Activated CD4-positive, alpha-beta T cell treated with anti-CD3 and anti-CD28 coated beads, Interleukin-2, amount 50 U/mL, for 1 hour (primary cell): ENCODE data around the gene C1QTNF1.

Experiments used
- DNase-seq: peaks from one replicate; pipeline ENCODE4 v3.0.0-alpha.2; 2020

Gene C1QTNF1

DNA sequence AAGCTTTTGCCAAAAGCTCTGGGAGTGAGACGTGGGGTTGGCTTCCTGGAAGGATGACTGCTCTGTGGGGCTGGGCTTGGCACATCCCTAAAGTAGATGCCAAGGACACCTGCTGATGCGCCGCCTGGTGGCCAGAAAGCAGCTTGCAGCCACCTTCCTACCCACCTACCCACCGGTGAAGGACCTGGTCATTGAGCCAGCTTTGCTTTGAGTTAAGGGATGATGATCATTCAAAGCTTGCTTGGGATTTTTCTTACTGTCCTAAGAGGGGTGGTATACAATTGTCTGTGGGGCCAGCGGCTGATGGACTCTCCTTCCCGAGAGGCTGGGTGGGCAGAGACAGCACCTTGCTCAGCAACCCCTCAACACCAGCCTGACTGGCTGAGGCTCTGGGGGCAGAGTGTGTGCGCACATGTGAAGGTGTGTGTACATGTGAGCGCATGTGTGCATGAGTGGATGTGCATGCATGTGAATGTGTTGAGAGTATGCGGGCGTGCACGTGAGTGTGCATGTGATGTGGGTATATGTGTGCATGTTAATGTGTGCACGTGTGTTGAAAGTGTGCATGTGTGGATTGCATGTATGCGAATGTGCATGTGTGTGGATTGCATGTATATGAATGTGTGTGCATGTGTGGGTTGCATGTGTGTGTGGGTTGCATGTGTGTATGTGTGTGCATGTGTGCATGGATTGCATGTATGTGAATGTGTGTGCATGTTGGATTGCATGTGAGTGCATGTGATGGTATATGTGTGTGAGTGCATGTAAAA lies 18.6 kb downstream of the C1QTNF1 start:
- peak; percentile 70 for DNase-seq

DNA sequence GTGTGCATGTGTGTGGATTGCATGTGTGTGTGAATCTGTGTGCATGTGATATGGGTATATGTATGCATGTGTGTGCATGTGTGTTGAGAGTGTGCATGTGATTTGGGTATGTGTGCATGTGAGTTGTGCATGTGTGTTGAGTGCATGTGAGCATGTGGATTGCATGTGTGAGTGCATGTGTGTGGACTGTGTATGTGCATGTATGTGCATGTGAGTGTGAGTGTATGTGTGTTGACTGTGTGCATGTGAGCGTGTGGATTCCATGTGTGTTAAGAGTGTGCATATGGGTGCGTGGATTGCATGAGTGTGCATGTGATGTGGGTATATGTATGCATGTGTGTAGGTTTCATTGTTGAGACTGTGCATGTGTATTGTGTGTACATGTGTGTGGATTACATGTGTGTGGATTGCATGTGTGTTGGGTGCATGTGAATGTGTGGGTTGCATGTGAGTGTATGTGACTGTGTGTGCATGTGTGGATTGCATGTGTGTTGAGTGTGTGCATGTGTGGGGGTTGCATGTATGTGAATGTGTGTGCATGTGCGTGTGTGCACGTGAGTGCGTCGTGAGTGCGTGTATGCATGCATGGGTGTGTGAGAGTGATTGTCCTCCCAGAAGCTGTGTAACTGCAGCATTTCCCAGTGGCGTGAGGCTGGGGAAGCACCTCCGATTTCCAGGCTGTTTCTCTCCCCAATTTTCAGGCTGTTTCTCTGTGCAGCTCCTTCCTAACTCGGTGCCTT lies 19.4 kb downstream of the C1QTNF1 start:
- no peak for DNase-seq

DNA sequence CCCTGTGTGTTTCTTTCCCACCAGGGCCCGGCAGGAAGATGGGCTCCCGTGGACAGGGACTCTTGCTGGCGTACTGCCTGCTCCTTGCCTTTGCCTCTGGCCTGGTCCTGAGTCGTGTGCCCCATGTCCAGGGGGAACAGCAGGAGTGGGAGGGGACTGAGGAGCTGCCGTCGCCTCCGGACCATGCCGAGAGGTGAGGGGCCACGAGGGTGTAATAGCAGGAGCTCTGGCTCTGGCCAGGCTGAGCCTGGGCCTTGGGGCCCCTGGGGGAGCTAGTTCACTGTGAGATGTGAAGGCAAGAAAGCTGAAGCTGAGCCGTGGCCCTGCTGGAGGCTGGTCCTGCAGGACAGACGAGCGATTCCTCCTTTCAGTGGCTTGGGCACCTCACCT lies 20.0 kb downstream of the C1QTNF1 start:
- DNase-seq: no peak

DNA sequence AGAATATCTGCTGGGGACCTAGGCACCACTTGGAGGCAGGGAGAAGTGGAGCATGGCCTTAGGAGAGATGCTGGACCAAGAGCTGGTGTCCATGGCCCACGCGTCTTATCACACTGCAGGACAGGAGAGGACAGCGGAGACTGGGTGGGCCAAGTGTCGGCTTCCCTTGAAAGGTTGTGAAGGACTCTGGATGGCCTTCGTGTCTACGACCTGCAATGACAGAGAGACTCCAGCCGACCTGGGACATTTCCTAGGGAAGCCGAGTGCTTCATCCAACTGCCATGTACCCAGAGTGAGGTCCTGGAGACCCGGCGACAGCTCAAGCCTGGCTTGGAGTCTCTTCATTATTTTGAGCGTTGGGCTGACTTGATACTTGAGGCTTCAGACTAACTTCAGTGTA lies 20.5 kb downstream of the C1QTNF1 start:
- no peak for DNase-seq

- DNase-seq: no peak
Observed at GRCh38 chr17:79045001-79045729, 21.2 kb downstream of the C1QTNF1 start.

DNA sequence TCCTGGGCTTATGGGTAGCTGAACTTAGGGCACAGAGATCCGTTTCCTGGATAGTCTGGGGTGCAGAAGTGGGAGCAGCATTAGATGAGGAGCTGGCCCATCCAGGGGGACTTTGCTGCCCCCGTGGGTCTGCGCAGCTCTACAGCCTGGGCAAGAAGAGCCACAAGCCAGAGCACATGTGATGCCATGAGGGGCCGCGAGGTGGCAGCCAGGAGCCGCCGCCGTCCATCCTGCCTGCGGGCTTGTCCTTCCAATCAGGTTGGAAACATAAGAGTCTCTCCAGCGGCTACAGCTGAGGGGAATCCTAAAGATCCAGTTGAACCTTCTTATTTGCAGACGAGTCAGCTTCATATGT lies 21.9 kb downstream of the C1QTNF1 start:
- peak; percentile 62 for DNase-seq

DNA sequence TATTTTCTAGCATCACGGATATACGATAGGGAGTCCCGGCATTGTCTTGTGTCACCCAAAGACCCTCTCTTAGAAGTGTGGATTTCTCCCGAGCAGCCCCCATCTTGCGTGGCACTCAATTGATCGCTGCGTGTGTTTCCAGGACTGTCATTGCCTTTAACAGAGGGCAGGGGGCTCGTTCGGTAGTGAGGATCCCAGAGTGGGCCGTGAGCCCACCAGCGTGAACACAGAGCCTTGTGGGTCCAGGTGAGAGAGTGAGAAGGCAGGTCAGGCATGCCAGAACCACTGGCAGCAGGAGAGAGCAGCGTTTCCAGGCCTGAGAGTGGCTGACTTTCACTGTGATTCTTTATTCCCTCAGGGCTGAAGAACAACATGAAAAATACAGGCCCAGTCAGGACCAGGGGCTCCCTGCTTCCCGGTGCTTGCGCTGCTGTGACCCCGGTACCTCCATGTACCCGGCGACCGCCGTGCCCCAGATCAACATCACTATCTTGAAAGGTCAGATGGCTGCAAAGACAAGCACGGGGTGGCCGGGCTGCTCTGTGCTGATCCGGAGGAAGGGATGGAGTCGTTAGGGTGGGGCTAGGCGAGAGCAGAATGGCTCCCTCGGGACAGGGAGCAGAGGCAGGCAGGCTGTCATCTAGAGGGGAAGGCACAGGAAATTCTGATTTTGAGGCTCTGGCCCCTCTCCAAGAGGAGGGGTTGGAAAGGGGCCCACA lies 22.4 kb downstream of the C1QTNF1 start:
- no peak for DNase-seq

DNA sequence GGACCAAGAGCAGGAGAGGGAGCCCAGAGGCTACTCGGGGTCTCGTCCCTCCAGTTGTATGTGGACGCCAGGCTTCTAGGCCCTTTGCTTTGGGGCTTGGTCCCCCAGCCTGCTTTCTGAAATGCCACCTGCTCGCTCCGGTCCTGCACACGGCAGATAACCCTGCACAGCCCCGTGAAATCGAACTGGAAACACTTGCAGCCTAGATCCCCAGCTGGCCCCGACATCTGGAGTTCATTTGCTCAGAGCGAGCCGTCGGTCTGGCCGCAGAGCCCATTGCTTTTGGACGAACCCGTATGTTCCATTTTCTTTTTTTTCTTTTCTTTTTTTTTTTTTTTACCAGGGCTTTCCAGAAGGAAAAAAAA lies 22.9 kb downstream of the C1QTNF1 start:
- no peak for DNase-seq

DNA sequence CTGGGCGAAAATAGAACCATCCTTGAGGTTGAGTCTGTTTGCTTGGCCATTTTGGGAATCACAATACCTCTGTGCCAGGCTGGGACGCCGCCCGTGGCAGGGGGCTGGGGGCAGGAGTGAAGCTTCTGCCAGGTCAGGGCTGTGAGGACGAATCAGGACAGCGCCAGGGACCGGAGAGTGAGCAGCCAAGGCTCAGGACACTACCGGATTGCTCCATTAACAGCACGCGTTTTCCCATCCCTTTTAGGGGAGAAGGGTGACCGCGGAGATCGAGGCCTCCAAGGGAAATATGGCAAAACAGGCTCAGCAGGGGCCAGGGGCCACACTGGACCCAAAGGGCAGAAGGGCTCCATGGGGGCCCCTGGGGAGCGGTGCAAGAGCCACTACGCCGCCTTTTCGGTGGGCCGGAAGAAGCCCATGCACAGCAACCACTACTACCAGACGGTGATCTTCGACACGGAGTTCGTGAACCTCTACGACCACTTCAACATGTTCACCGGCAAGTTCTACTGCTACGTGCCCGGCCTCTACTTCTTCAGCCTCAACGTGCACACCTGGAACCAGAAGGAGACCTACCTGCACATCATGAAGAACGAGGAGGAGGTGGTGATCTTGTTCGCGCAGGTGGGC lies 23.4 kb downstream of the C1QTNF1 start:
- DNase-seq: no peak

- DNase-seq: no peak
Observed at GRCh38 chr17:79047923-79048825, 24.2 kb downstream of the C1QTNF1 start.

- no peak for DNase-seq
Observed at GRCh38 chr17:79048826-79049755, 25.1 kb downstream of the C1QTNF1 start.

DNA sequence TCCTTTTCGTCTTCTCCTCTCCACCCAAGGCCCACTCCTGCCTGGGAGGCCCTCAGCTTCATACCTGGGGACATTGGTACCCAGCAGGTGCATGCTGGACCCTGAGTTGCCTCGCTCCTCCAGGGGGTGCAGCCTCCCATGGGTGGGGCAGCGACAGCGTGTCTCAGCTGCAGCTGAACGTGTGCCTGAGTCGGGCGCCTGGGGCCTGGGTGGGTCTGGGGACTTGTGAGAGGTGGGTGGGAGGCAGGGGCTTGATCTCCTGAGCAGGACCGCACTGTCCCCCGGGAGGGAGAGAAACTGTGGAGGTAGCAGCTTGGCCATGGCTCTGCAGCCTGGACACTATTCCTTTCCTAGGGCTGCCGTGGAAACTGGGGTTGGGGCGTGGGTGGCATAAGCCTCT lies 25.9 kb downstream of the C1QTNF1 start:
- DNase-seq: no peak

DNA sequence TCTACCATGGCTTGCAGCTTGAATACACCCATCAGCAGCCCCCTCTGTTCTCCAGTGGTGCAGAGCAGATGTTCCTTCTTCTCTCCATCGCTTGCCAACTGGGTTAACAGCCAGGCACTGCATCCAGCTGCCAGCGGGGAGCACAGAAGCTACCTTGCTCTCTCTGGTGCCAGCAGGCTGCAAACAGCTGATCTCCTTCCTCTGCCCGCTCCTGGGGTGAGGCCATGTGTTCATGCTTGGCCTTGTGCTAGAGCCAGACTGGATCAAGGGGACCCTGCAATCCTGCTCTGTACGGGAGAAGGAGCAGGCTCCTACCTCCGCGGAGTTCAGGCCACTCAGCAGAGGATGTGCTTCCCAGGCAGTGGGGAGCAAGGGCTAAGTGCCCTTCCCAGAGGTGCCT lies 26.6 kb downstream of the C1QTNF1 start:
- no peak for DNase-seq

GRCh38 chr17:79051306-79051705 lies 27.3 kb downstream of the C1QTNF1 start:
- no peak for DNase-seq

DNA sequence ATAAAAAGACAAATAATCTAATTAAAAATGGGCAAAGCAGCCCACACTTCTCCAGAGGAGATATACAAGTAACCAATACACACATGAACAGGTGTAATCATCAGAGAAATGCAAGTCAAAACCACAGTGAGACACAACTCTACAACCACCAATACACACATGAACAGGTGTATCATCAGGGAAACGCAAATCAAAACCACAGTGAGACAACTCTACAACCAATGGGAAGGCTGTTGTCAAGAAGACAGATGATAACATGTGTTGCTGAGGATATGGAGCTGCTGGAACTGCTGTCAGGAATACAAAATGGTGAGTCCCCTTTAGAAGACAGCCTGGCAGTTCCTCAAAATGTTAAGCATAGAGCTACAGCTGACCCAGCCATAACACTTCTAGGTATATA lies 28.2 kb downstream of the C1QTNF1 start:
- DNase-seq: no peak

DNA sequence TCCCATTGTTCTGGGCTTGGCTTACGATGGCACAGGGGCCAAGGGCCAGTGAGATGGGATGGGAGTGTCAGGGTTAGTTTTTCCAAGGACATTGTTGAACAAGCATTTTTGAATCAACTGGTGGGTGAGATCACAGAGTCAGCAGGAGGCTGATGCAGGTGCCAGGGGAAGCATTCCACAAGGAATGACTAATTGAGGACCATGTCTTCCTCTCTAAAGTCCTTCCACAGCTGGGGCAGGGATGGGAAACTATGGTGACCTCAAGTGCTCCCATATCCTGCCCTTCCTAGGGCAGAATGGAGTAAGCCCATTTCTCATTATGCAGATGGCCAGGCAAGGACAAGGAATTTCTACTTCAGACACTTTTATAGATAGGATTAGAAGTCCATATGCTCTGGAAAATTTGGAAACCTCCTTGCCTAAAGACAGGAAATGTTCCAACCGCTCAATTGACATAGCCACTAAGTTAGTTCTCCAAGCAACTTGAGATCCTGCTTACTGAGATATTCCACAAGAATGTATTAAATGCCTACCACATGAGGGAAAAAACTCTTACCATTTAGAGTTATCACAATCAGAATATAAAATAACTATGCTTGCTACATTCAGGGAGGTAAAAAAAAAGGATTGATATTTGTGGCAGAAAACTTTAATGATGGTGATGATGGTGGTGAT lies 29.4 kb downstream of the C1QTNF1 start:
- DNase-seq: no peak

- no peak for DNase-seq
Observed at GRCh38 chr17:79054200-79054960, 30.4 kb downstream of the C1QTNF1 start.

DNA sequence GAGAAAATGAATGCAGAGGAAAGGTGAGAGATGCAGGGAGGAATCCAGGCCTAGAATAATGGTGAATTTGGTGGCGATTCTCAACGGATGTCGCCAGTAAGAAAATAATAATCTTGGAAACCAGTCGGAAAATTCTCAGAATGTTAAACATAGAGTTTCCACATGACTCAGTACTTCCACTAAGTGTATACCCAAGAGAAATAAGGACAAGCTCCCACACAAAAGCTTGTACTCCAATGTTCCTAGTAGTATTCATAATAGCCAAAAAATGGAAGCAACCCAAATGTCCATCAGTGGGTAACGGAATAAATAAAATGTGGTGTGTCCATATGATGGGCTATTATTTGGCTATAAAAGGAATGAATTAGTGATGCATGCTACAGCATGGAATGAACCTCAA lies 31.2 kb downstream of the C1QTNF1 start:
- no peak for DNase-seq

DNA sequence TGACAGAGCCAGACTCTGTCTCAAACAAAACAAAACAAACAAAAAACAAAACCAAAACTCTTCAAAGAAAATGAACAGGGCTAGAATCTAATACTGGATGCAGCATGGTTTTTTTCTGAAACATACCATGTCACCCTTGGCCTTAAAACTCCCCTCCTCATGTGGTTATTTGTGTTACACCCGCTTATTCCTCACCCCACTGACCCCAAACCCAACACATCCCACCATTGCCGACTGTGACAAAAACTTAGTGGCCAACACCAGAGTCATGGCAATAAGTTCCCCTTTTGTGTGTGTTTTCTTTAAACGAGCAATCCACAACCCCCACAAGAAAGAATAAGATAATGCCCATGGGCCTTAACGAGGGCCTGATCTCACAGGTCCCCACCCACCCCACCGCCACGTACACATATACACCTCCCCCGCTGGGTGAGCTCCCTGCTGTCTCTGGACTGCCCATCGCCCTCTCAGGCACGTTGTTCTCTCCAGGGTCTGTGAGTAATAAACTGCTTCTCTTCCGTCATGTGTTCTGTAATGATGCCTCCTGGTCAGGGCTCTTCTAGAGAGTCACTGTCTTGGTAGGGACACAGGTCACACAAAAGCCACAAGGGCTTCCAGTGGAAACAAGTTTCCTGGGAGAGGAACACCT lies 33.9 kb downstream of the C1QTNF1 start:
- no peak for DNase-seq
